ENCODE measurements around the gene TXNDC17.

Gene TXNDC17

DNA sequence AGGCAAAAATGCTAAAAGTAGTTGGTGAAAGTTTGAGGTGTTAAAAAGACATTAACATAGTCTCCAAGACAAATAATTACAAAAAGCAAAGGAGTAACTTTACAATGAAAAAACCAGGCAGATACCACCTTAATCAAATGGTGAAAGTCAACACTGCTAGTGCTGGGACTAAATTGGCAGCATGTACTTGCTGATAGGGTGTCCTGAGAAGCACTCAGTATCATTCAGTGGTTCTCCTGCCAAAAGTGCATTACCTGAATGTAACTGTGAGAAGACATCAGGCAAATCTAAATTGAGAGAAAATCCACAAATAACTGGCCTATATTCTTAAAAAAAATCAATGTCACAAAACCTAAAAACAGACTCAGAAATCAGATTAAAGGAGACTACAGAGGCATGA, 8.3 kb upstream of the TXNDC17 start:
- TF ChIP-seq, protein P1, sequence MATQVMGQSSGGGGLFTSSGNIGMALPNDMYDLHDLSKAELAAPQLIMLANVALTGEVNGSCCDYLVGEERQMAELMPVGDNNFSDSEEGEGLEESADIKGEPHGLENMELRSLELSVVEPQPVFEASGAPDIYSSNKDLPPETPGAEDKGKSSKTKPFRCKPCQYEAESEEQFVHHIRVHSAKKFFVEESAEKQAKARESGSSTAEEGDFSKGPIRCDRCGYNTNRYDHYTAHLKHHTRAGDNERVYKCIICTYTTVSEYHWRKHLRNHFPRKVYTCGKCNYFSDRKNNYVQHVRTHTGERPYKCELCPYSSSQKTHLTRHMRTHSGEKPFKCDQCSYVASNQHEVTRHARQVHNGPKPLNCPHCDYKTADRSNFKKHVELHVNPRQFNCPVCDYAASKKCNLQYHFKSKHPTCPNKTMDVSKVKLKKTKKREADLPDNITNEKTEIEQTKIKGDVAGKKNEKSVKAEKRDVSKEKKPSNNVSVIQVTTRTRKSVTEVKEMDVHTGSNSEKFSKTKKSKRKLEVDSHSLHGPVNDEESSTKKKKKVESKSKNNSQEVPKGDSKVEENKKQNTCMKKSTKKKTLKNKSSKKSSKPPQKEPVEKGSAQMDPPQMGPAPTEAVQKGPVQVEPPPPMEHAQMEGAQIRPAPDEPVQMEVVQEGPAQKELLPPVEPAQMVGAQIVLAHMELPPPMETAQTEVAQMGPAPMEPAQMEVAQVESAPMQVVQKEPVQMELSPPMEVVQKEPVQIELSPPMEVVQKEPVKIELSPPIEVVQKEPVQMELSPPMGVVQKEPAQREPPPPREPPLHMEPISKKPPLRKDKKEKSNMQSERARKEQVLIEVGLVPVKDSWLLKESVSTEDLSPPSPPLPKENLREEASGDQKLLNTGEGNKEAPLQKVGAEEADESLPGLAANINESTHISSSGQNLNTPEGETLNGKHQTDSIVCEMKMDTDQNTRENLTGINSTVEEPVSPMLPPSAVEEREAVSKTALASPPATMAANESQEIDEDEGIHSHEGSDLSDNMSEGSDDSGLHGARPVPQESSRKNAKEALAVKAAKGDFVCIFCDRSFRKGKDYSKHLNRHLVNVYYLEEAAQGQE (IDR thresholded peaks at IDR 0.05; ENCODE audit: insufficient read depth in 1 of 2, low read depth in 2 of 2, low read length in 2 of 2) = no peak
- no peak for TF ChIP-seq TAF1 (IDR thresholded peaks at IDR 0.05; ENCODE audit: borderline replicate concordance, insufficient read depth, low read length)
- no peak for TF ChIP-seq POLR2AphosphoS5 (IDR thresholded peaks at IDR 0.05; ENCODE audit: low read depth, low read length)
- TF ChIP-seq SIN3A (IDR thresholded peaks at IDR 0.05; ENCODE audit: borderline replicate concordance, insufficient read depth, low read length) = no peak
- TF ChIP-seq FOXP2 (optimal IDR thresholded peaks at IDR 0.05; ENCODE audit: borderline replicate concordance, extremely low read depth, extremely low read length, insufficient read depth) = no peak

GRCh38 chr17:6633263-6633662, 7.6 kb upstream of the TXNDC17 start:
- TF ChIP-seq FOXP2 (optimal IDR thresholded peaks at IDR 0.05; ENCODE audit: borderline replicate concordance, extremely low read depth, extremely low read length, insufficient read depth) = no peak
- no peak for TF ChIP-seq TAF1 (IDR thresholded peaks at IDR 0.05; ENCODE audit: borderline replicate concordance, insufficient read depth, low read length)
- TF ChIP-seq POLR2AphosphoS5 (IDR thresholded peaks at IDR 0.05; ENCODE audit: low read depth, low read length) = no peak
- TF ChIP-seq, protein P1 (IDR thresholded peaks at IDR 0.05; ENCODE audit: insufficient read depth in 1 of 2, low read depth in 2 of 2, low read length in 2 of 2) = no peak
- no peak for TF ChIP-seq SIN3A (IDR thresholded peaks at IDR 0.05; ENCODE audit: borderline replicate concordance, insufficient read depth, low read length)

GRCh38 chr17:6636105-6636504, 4.8 kb upstream of the TXNDC17 start:
- TF ChIP-seq, protein P1 (IDR thresholded peaks at IDR 0.05; ENCODE audit: insufficient read depth in 1 of 2, low read depth in 2 of 2, low read length in 2 of 2) = no peak
- TF ChIP-seq TAF1 (IDR thresholded peaks at IDR 0.05; ENCODE audit: borderline replicate concordance, insufficient read depth, low read length) = no peak
- no peak for TF ChIP-seq SIN3A (IDR thresholded peaks at IDR 0.05; ENCODE audit: borderline replicate concordance, insufficient read depth, low read length)
- TF ChIP-seq FOXP2 (optimal IDR thresholded peaks at IDR 0.05; ENCODE audit: borderline replicate concordance, extremely low read depth, extremely low read length, insufficient read depth) = no peak
- no peak for TF ChIP-seq POLR2AphosphoS5 (IDR thresholded peaks at IDR 0.05; ENCODE audit: low read depth, low read length)

DNA sequence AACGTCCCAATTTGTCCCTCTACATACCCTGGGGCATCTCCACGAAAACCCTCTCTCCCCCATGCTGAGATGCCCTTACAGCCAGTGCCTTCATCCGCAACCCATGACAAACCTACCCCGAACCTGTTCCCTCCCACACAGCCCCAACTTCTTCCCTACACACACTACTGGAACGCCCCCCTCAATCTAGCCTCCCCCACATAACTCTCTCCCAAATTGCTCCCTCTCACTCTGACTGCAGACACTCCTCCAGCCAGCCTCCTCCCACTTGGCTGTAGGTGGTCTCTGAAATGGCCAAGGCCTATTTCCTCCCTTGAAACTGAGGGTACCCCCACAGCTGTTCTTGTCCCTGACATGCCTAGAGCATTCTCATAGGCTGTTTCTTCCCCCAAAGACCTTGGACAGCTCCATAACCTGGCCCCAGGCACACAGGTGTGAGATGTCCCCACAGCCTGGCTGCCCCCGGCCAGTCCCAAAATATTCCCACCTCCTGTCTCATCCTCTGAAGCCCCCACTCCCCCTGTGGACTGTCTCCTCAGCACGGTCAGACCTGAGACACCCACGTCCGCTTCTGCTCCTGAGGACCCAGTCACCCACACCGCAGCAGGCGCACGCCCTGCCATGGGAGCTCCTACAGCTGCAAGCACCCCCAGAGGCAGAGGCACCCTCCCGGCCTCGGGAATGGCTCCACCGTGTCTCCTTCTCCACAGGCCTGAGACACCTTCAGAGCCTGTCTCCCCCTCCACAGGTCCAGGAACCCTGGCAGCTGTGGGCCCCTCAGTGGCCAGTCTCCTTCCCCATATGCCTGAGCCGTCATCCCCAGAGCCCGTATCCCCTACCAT, 4.0 kb upstream of the TXNDC17 start:
- TF ChIP-seq FOXP2 (optimal IDR thresholded peaks at IDR 0.05; ENCODE audit: borderline replicate concordance, extremely low read depth, extremely low read length, insufficient read depth) = no peak
- no peak for TF ChIP-seq SIN3A (IDR thresholded peaks at IDR 0.05; ENCODE audit: borderline replicate concordance, insufficient read depth, low read length)
- TF ChIP-seq TAF1 (IDR thresholded peaks at IDR 0.05; ENCODE audit: borderline replicate concordance, insufficient read depth, low read length) = no peak
- TF ChIP-seq, protein P1 (IDR thresholded peaks at IDR 0.05; ENCODE audit: insufficient read depth in 1 of 2, low read depth in 2 of 2, low read length in 2 of 2) = peak; percentile 31 to 81; a peak in 2 of 4 replicates
- no peak for TF ChIP-seq POLR2AphosphoS5 (IDR thresholded peaks at IDR 0.05; ENCODE audit: low read depth, low read length)

Measured in PFSK-1 (cell line).